GM12878 (cell line): ENCODE results near the gene RASGRP3. TPM values are rescaled to one million over a fixed set of nuclear protein-coding genes. Genes with fewer than 3 reads are reported as not detected.

Experiments used
- ATAC-seq: fragments of 200-7000 bp; cut with Tn5 transposase; 3 replicates; pipeline ENCODE4 v1.9.1; 2020; ENCODE audit warnings: mild to moderate bottlenecking, moderate library complexity
- BruUV-seq: library from RNA; stranded (reverse); fragments of 400-500 nt; replicated peaks from 2 replicates; lab custom pipeline; 2021; lab: Mats Ljungman, UMichigan
- CTCF ChIA-PET: fragments of 300-600 bp; sonication (Branson Sonifier 250); formaldehyde crosslinking; extraction: SDS; loops from one replicate; lab custom pipeline; 2021; ENCODE audit warnings: inconsistent platforms; lab: Yijun Ruan, JAX
- POLR2A ChIA-PET: fragments of 350-600 bp; formaldehyde crosslinking; extraction: SDS; loops from one replicate; lab custom pipeline; 2021; ENCODE audit warnings: inconsistent platforms; lab: Charles Lee
- RAD21 ChIA-PET: fragments of 300-600 bp; sonication (Branson Sonifier 250); formaldehyde crosslinking; loops from one replicate; lab custom pipeline; 2023; ENCODE audit warnings: antibody characterized with exemption; ENCODE audit not compliant: unreplicated experiment; lab: Charles Lee
- SMC1A ChIA-PET: fragments of 300-600 bp; sonication (Branson Sonifier 250); formaldehyde crosslinking; loops from one replicate; lab custom pipeline; 2023; ENCODE audit not compliant: unreplicated experiment, uncharacterized antibody; lab: Charles Lee
- DNase-seq: peaks from one replicate; pipeline ENCODE4 v3.0.0-alpha.2; 2011; ENCODE audit warnings: low read depth, low spot score
- FAIRE-seq: peaks from 3 replicates; lab custom pipeline; 2011; peaks lifted over from hg19 to GRCh38; lab: Jason Lieb, UNC
- H2AFZ ChIP-seq: 2 replicates; pipeline ENCODE4 v1.6.0; 2011; ENCODE audit warnings: low read depth, low read length, control low read depth; ENCODE audit not compliant: control insufficient read depth
- H3K27ac ChIP-seq: 2 replicates; pipeline ENCODE4 v1.5.1; 2011; ENCODE audit warnings: control low read depth; ENCODE audit not compliant: control insufficient read depth, insufficient read depth
- H3K27me3 ChIP-seq, 2 experiments: replicated peaks in 1 of 2; 2 replicates each; pipeline versions ENCODE4 v1.6.0 to v1.6.1; 2011; ENCODE audit warnings: low read length in 1 of 2; ENCODE audit not compliant: control insufficient read depth in 2 of 2, insufficient read depth in 2 of 2
- H3K36me3 ChIP-seq, 2 experiments: 2 replicates each; pipeline ENCODE4 v1.5.1; 2011; ENCODE audit warnings: low read length in 1 of 2; ENCODE audit not compliant: control insufficient read depth in 2 of 2, insufficient read depth in 2 of 2
- H3K4me1 ChIP-seq: 2 replicates; pipeline ENCODE4 v1.6.1; 2011; ENCODE audit warnings: mild to moderate bottlenecking, low read length, moderate library complexity, mixed read lengths; ENCODE audit not compliant: control insufficient read depth, insufficient read depth
- H3K4me2 ChIP-seq: 2 replicates; pipeline ENCODE4 v1.6.0; 2011; ENCODE audit warnings: control low read depth; ENCODE audit not compliant: control insufficient read depth, insufficient read depth
- H3K4me3 ChIP-seq: fragments of 200-600 bp; sonication (generic); 2 replicates; pipeline ENCODE4 v1.5.1; 2016
- H3K79me2 ChIP-seq: 2 replicates; pipeline ENCODE4 v1.6.0; 2011; ENCODE audit warnings: low read length; ENCODE audit not compliant: control insufficient read depth, insufficient read depth
- H3K9ac ChIP-seq: 2 replicates; pipeline ENCODE4 v1.8.0; 2011; ENCODE audit warnings: low read length, control low read depth, mixed read lengths; ENCODE audit not compliant: control insufficient read depth, insufficient read depth
- H3K9me3 ChIP-seq: replicated peaks from 3 replicates; pipeline ENCODE4 v1.5.1; 2011; ENCODE audit warnings: mild to moderate bottlenecking, low read length; ENCODE audit not compliant: control insufficient read depth, insufficient read depth
- H4K20me1 ChIP-seq: 2 replicates; pipeline ENCODE4 v1.6.0; 2011; ENCODE audit not compliant: control insufficient read depth, insufficient read depth
- ATF3 ChIP-seq: IDR thresholded peaks from 2 replicates; pipeline ENCODE4 v1.6.1; 2011; ENCODE audit warnings: low read depth, mild to moderate bottlenecking, low read length, moderate library complexity, borderline replicate concordance; ENCODE audit errors: extremely low read depth
- BMI1 ChIP-seq: fragments of 450-650 bp; IDR thresholded peaks from 2 replicates; pipeline ENCODE4 v1.6.1; 2016; ENCODE audit warnings: mild to moderate bottlenecking, moderate library complexity, borderline replicate concordance
- BRCA1 ChIP-seq: IDR thresholded peaks from 2 replicates; pipeline ENCODE4 v1.6.1; 2011; ENCODE audit warnings: low read depth, low read length, improper control_type of control experiment
- CEBPZ ChIP-seq: fragments of 150-350 bp; IDR thresholded peaks from 2 replicates; pipeline ENCODE4 v1.6.1; 2016; ENCODE audit warnings: low read depth, low read length
- EED ChIP-seq: sonication (generic); IDR thresholded peaks from 2 replicates; pipeline ENCODE4 v1.6.1; 2016; ENCODE audit warnings: antibody characterized with exemption, low read depth
- ELK1 ChIP-seq: IDR thresholded peaks from 2 replicates; pipeline ENCODE4 v1.6.1; 2012; ENCODE audit warnings: low read depth, low read length, improper control_type of control experiment
- POLR2AphosphoS5 ChIP-seq: IDR thresholded peaks from 2 replicates; pipeline ENCODE4 v1.6.1; 2011; ENCODE audit warnings: mild to moderate bottlenecking, low read length, inconsistent platforms
- RELB ChIP-seq: fragments of 450-650 bp; IDR thresholded peaks from 2 replicates; pipeline ENCODE4 v1.6.1; 2017; ENCODE audit warnings: low read depth, mild to moderate bottlenecking, moderate library complexity
- RFX5 ChIP-seq: IDR thresholded peaks from 2 replicates; pipeline ENCODE4 v1.6.1; 2011; ENCODE audit warnings: low read depth, low read length, improper control_type of control experiment
- SMAD1 ChIP-seq: fragments of 450-650 bp; IDR thresholded peaks from 2 replicates; pipeline ENCODE4 v1.6.1; 2018; ENCODE audit warnings: mild to moderate bottlenecking, low read depth; ENCODE audit not compliant: partially characterized antibody
- YY1 ChIP-seq: IDR thresholded peaks from 2 replicates; pipeline ENCODE4 v1.6.1; 2011; ENCODE audit warnings: low read depth, mild to moderate bottlenecking, low read length
- WGBS: methylation state at CpG from one replicate; pipeline ENCODE4 v1.1.6; 2016; ENCODE audit warnings: low lambda C conversion rate; ENCODE audit not compliant: insufficient replicate concordance, insufficient coverage; ENCODE audit errors: missing lambda C conversion rate; 5-methylcytosine and 5-hydroxymethylcytosine counted together
- in situ Hi-C: fragments of 300-500 bp; cut with MboI; formaldehyde crosslinking; loops from 9 replicates; pipeline ENCODE4 v1.14.3; 2018; ENCODE audit warnings: mixed read lengths
- intact Hi-C: fragments of 100-400 bp; cut with micrococcal nuclease; formaldehyde crosslinking; loops from one replicate; pipeline ENCODE4 v1.14.2; 2022; ENCODE audit not compliant: unreplicated experiment
- polyA plus RNA-seq, 11 experiments: library from polyadenylated mRNA; depleted of rRNA in 4 of 11; unstranded in 6 of 11; stranded (reverse) in 5 of 11; fragments of >200 nt; fragmentation: Nextera tagmentation in 4 of 11; fragmentation: Illumina TruSeq in 1 of 11; extraction: Ambion mirVana in 4 of 11; extraction: Trizol in 1 of 11; gene quantifications; 1 replicate in 1 of 11; 2 replicates in 10 of 11; pipeline versions ENCODE4 v1.2.1 to v1.2.3, GENCODE V29; 2011 to 2016; ENCODE audit warnings: inconsistent platforms in 2 of 11, missing spikeins in 2 of 11, low read depth in 1 of 11
- total RNA-seq, 4 experiments: library from RNA; depleted of rRNA in 3 of 4; stranded (reverse); fragments of >200 nt in 3 of 4; fragmentation: Illumina TruSeq in 1 of 4; extraction: Trizol in 1 of 4; gene quantifications; 2 replicates each; pipeline versions ENCODE4 v1.2.1 to v1.2.3, GENCODE V29; 2013 to 2021
- TF ChIP-seq, protein P1 (sequence below): fragments of 450-650 bp; IDR thresholded peaks from 2 replicates; pipeline ENCODE4 v1.6.1; 2016; ENCODE audit warnings: mild to moderate bottlenecking, moderate library complexity, borderline replicate concordance

RASGRP3 gene
- total and polyA plus RNA-seq, 10 of the 15 experiments (the other 5 are each of a cell fraction or from before 2014, with no cell fraction given) = 31.6 to 106 (median 64.7) TPM

- no peak for TF ChIP-seq ELK1
- no peak for TF ChIP-seq YY1
These were observed 25.2 kb upstream of the RASGRP3 start (continued) for GRCh38 chr2:33451214-33451613.

DNA sequence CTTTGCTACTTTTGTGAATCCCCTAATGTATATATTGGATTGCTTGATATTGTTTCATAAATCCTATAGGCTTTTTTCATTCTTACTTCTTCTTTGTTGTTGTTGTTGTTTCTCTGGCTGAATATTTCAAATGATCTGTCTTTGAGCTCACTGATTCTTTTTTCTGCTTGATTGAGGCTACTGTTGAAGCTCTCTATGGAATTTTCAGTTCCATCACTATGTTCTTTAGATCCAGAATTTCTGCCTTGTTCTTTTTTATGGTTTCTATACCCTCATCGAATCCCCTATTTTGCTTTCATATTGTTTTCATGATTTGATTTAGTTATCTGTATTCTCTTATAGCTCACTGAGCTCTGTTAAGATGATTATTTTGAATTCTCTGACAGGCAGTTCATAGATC is 24.6 kb upstream of the RASGRP3 start:
- no peak for DNase-seq
- no peaks in the 10 kb centered on the region for H3K4me1 ChIP-seq
- FAIRE-seq = no peak
- TF ChIP-seq SMAD1 (no peak), BMI1 (no peak), BRCA1 (no peak), RFX5 (no peak), RELB (no peak), CEBPZ (no peak), EED (no peak), POLR2AphosphoS5 (no peak), ATF3 (no peak)
- TF ChIP-seq, protein P1, sequence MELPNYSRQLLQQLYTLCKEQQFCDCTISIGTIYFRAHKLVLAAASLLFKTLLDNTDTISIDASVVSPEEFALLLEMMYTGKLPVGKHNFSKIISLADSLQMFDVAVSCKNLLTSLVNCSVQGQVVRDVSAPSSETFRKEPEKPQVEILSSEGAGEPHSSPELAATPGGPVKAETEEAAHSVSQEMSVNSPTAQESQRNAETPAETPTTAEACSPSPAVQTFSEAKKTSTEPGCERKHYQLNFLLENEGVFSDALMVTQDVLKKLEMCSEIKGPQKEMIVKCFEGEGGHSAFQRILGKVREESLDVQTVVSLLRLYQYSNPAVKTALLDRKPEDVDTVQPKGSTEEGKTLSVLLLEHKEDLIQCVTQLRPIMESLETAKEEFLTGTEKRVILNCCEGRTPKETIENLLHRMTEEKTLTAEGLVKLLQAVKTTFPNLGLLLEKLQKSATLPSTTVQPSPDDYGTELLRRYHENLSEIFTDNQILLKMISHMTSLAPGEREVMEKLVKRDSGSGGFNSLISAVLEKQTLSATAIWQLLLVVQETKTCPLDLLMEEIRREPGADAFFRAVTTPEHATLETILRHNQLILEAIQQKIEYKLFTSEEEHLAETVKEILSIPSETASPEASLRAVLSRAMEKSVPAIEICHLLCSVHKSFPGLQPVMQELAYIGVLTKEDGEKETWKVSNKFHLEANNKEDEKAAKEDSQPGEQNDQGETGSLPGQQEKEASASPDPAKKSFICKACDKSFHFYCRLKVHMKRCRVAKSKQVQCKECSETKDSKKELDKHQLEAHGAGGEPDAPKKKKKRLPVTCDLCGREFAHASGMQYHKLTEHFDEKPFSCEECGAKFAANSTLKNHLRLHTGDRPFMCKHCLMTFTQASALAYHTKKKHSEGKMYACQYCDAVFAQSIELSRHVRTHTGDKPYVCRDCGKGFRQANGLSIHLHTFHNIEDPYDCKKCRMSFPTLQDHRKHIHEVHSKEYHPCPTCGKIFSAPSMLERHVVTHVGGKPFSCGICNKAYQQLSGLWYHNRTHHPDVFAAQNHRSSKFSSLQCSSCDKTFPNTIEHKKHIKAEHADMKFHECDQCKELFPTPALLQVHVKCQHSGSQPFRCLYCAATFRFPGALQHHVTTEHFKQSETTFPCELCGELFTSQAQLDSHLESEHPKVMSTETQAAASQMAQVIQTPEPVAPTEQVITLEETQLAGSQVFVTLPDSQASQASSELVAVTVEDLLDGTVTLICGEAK = no peak

More for the DNA sequence above, 24.6 kb upstream of the RASGRP3 start:
- Histone ChIP-seq H2AFZ (no peak overlapping the region), H3K4me2 (no peak overlapping the region), H3K27ac (no peak overlapping the region), H3K4me3 (no peak overlapping the region), H3K9ac (no peak overlapping the region), H3K27me3 (no peaks in the 10 kb centered on the region), H3K9me3 (no peaks in the 10 kb centered on the region; the same call in 2 of the 3 replicates), H4K20me1 (no peaks in the 10 kb centered on the region), H3K79me2 (no peaks in the 10 kb centered on the region), H3K36me3 (no peaks in the 10 kb centered on the region)
- CTCF ChIA-PET = interaction anchor here (0.5 kb wide), 1 partner anchor 609 kb away, joined by 4 read pairs; no protein-coding TSS in a partner anchor
- WGBS = 78% methylated on average over 1 of the region's 1 CpG
- no TSS peak for BruUV-seq
- ATAC-seq = no peak
- RAD21 ChIA-PET = no interaction called here
- POLR2A ChIA-PET = no interaction called here
- SMC1A ChIA-PET = interaction anchor here (1.3 kb wide), 1 partner anchor 131 kb away, joined by 3 read pairs; no protein-coding TSS in a partner anchor
- in situ Hi-C loops = no loop called here
- intact Hi-C loops = no loop called here
